Islet precursor cell (in vitro differentiated cells): Measurements from ENCODE around the gene FBXL7.
"Not testable (repeated sequence)": the region's sequence is repeated elsewhere in the genome, so short reads cannot be mapped to it uniquely, and the experiment has no call there.

Experiments
- DNase-seq: peaks from one replicate; pipeline ENCODE4 v3.0.0-alpha.2; 2018

Gene FBXL7

GRCh38 chr5:15834596-15835245, 334.7 kb downstream of the FBXL7 start:
- DNase-seq: no peak

GRCh38 chr5:15835514-15835913, 335.5 kb downstream of the FBXL7 start:
- DNase-seq: no peak

- no peak for DNase-seq
These were observed 337.7 kb downstream of the FBXL7 start for GRCh38 chr5:15837551-15838289.

GRCh38 chr5:15844253-15844652, 344.3 kb downstream of the FBXL7 start:
- no peak for DNase-seq

GRCh38 chr5:15844871-15845270, 344.9 kb downstream of the FBXL7 start:
- no peak for DNase-seq

- DNase-seq: no peak
These were observed 350.6 kb downstream of the FBXL7 start for GRCh38 chr5:15850536-15850935.

- DNase-seq: no peak
These were observed 351.0 kb downstream of the FBXL7 start for GRCh38 chr5:15850939-15851341.

GRCh38 chr5:15852217-15852616, 352.2 kb downstream of the FBXL7 start:
- DNase-seq: no peak

- DNase-seq: no peak
These were observed 353.0 kb downstream of the FBXL7 start for GRCh38 chr5:15852949-15853348.

GRCh38 chr5:15858326-15858725, 358.3 kb downstream of the FBXL7 start:
- no peak for DNase-seq

- no peak for DNase-seq
These were observed 364.7 kb downstream of the FBXL7 start for GRCh38 chr5:15864536-15865215.

GRCh38 chr5:15872259-15872658, 372.3 kb downstream of the FBXL7 start:
- DNase-seq: not testable (repeated sequence)

- DNase-seq: no peak
These were observed 377.9 kb downstream of the FBXL7 start for GRCh38 chr5:15877914-15878313.

- no peak for DNase-seq
These were observed 380.2 kb downstream of the FBXL7 start for GRCh38 chr5:15880201-15880600.

GRCh38 chr5:15885156-15885555, 385.2 kb downstream of the FBXL7 start:
- no peak for DNase-seq

- no peak for DNase-seq
These were observed 386.2 kb downstream of the FBXL7 start for GRCh38 chr5:15886156-15886555.

GRCh38 chr5:15887093-15887492, 387.1 kb downstream of the FBXL7 start:
- DNase-seq: no peak

GRCh38 chr5:15889001-15889400, 389.0 kb downstream of the FBXL7 start:
- no peak for DNase-seq

- no peak for DNase-seq
These were observed 393.9 kb downstream of the FBXL7 start for GRCh38 chr5:15893866-15894265.

- DNase-seq: no peak
These were observed 397.7 kb downstream of the FBXL7 start for GRCh38 chr5:15897656-15898055.

GRCh38 chr5:15898641-15899040, 398.7 kb downstream of the FBXL7 start:
- DNase-seq: no peak

GRCh38 chr5:15899481-15899880, 399.5 kb downstream of the FBXL7 start:
- DNase-seq: no peak

- no peak for DNase-seq
These were observed 401.2 kb downstream of the FBXL7 start for GRCh38 chr5:15901151-15901550.

GRCh38 chr5:15902066-15902465, 402.1 kb downstream of the FBXL7 start:
- DNase-seq: no peak
